A549 (cell line): Measurements from ENCODE around the gene NXPH4. TPM values are rescaled to one million over a fixed set of nuclear protein-coding genes. Genes with fewer than 3 reads are reported as not detected.

ENCODE experiments used
- ATAC-seq, 2 experiments: fragments of 200-7000 bp in 1 of 2; fragments of >200 bp in 1 of 2; cut with Nextera tagmentation in 1 of 2; cut with Tn5 transposase in 1 of 2; 3 replicates each; pipeline versions ENCODE4 v1.8.0 to v1.9.1; 2018 to 2020; ENCODE audit warnings: mild to moderate bottlenecking in 1 of 2, moderate library complexity in 1 of 2
- CTCF ChIA-PET: fragments of 300-600 bp; sonication (Branson Sonifier 250); formaldehyde crosslinking; extraction: SDS; loops from one replicate; lab custom pipeline; 2021; ENCODE audit warnings: antibody characterized with exemption, inconsistent platforms; lab: Yijun Ruan, JAX
- POLR2A ChIA-PET: fragments of 350-600 bp; formaldehyde crosslinking; extraction: SDS; loops from one replicate; lab custom pipeline; 2021; ENCODE audit warnings: antibody characterized with exemption, inconsistent platforms; lab: Yijun Ruan, JAX
- DNase-seq, 2 experiments: peaks; one replicate each; pipeline versions ENCODE4 v3.0.0 to v3.0.0-alpha.2; 2011 to 2016; ENCODE audit warnings: low read depth in 1 of 2, low spot score in 1 of 2
- FAIRE-seq: peaks from 2 replicates; lab custom pipeline; 2011; peaks lifted over from hg19 to GRCh38; lab: Jason Lieb, UNC
- H3K27ac ChIP-seq, 2 experiments: fragments of >200 bp; sonication (Bioruptor Twin); formaldehyde crosslinking; 3 replicates each; pipeline ENCODE4 v1.5.1; 2016 to 2017
- H3K4me1 ChIP-seq: fragments of >200 bp; sonication (Bioruptor Twin); formaldehyde crosslinking; 3 replicates; pipeline ENCODE4 v1.6.1; 2016
- H3K4me2 ChIP-seq: fragments of >200 bp; sonication (Bioruptor Twin); formaldehyde crosslinking; 3 replicates; pipeline ENCODE4 v1.6.1; 2016
- H3K4me3 ChIP-seq: fragments of >200 bp; sonication (Bioruptor Twin); formaldehyde crosslinking; 3 replicates; pipeline ENCODE4 v1.5.1; 2016
- H3K9me3 ChIP-seq: fragments of >200 bp; sonication (Bioruptor Twin); formaldehyde crosslinking; 3 replicates; pipeline ENCODE4 v1.6.1; 2016
- CEBPB ChIP-seq, 2 experiments: fragments of >200 bp in 1 of 2; sonication (Bioruptor Twin) in 1 of 2; formaldehyde crosslinking in 1 of 2; IDR thresholded peaks; 2 replicates each; pipeline ENCODE4 v1.6.1; 2012 to 2016
- EHMT2 ChIP-seq: fragments of 200-600 bp; sonication (generic); IDR thresholded peaks from 2 replicates; pipeline ENCODE4 v1.6.1; 2016; ENCODE audit warnings: antibody characterized with exemption, low read depth, mild to moderate bottlenecking, moderate library complexity
- FOSB ChIP-seq: fragments of 250-450 bp; sonication (Bioruptor Pico); IDR thresholded peaks from 2 replicates; pipeline ENCODE4 v1.5.0; 2020; ENCODE audit warnings: mild to moderate bottlenecking, moderate library complexity
- FOSL2 ChIP-seq, 2 experiments: fragments of 450-650 bp in 1 of 2; fragments of >200 bp in 1 of 2; sonication (Bioruptor Twin) in 1 of 2; formaldehyde crosslinking; IDR thresholded peaks; 2 replicates each; pipeline versions ENCODE4 v1.5.0 to v1.6.1; 2016 to 2020; ENCODE audit warnings: mild to moderate bottlenecking in 1 of 2, moderate library complexity in 1 of 2
- HDAC2 ChIP-seq: fragments of 200-600 bp; sonication (generic); IDR thresholded peaks from 2 replicates; pipeline ENCODE4 v1.6.1; 2016
- HEYL ChIP-seq: fragments of 250-450 bp; sonication (Bioruptor Pico); IDR thresholded peaks from 2 replicates; pipeline ENCODE4 v1.8.0; 2021; ENCODE audit warnings: mild to moderate bottlenecking, moderate library complexity
- HOXB13 ChIP-seq: fragments of 250-450 bp; sonication (Bioruptor Pico); IDR thresholded peaks from 2 replicates; pipeline ENCODE4 v1.5.0; 2020; ENCODE audit warnings: low read depth, mild to moderate bottlenecking, moderate library complexity
- JUN ChIP-seq, 2 experiments: fragments of >200 bp; sonication (Bioruptor Twin); formaldehyde crosslinking; IDR thresholded peaks; 2 replicates in 1 of 2; 3 replicates in 1 of 2; pipeline ENCODE4 v1.6.1; 2016 to 2017
- MAFK ChIP-seq: fragments of 450-650 bp; IDR thresholded peaks from 2 replicates; pipeline ENCODE4 v1.6.1; 2014; ENCODE audit not compliant: partially characterized antibody
- MAZ ChIP-seq: fragments of 150-350 bp; IDR thresholded peaks from 2 replicates; pipeline ENCODE4 v1.6.1; 2014; ENCODE audit warnings: antibody characterized with exemption, low read depth, low read length, borderline replicate concordance
- NPAS2 ChIP-seq: fragments of 250-450 bp; sonication (Bioruptor Pico); IDR thresholded peaks from 2 replicates; pipeline ENCODE4 v1.8.0; 2022; ENCODE audit warnings: mild to moderate bottlenecking, moderate library complexity, borderline replicate concordance
- RAD21 ChIP-seq, 2 experiments: fragments of >200 bp in 1 of 2; sonication (Bioruptor Twin) in 1 of 2; formaldehyde crosslinking in 1 of 2; IDR thresholded peaks in 1 of 2; conservative IDR thresholded peaks in 1 of 2; 2 replicates in 1 of 2; 3 replicates in 1 of 2; pipeline ENCODE4 v1.6.1; 2012 to 2018; ENCODE audit warnings: inconsistent platforms in 1 of 2
- RNF2 ChIP-seq: fragments of 200-600 bp; sonication (generic); IDR thresholded peaks from 2 replicates; pipeline ENCODE4 v1.6.1; 2016; ENCODE audit warnings: low read depth, mild to moderate bottlenecking, antibody characterized with exemption, moderate library complexity, borderline replicate concordance
- TP53 ChIP-seq: fragments of 250-450 bp; sonication (Bioruptor Pico); IDR thresholded peaks from 2 replicates; pipeline ENCODE4 v1.5.0; 2021; ENCODE audit warnings: mild to moderate bottlenecking, moderate library complexity
- ZFP36 ChIP-seq: fragments of 450-650 bp; IDR thresholded peaks from 2 replicates; pipeline ENCODE4 v1.6.1; 2014; ENCODE audit warnings: borderline replicate concordance; ENCODE audit not compliant: partially characterized antibody
- WGBS: methylation state at CpG from one replicate; pipeline ENCODE4 v1.1.6; 2017; ENCODE audit errors: missing lambda C conversion rate; 5-methylcytosine and 5-hydroxymethylcytosine counted together
- polyA plus RNA-seq, 4 experiments: library from polyadenylated mRNA; depleted of rRNA in 3 of 4; stranded (reverse); fragments of >200 nt; fragmentation: RNase III in 1 of 4; extraction: RNeasy Plus Mini Kit Qiagen cat#74134 plus additional on column Dnase treatment in 1 of 4; gene quantifications; 2 replicates in 3 of 4; 3 replicates in 1 of 4; pipeline ENCODE4 v1.2.3, GENCODE V29; 2011 to 2017
- TF ChIP-seq, protein P1 (sequence below): IDR thresholded peaks from 2 replicates; pipeline ENCODE4 v1.6.1; 2012
- TF ChIP-seq, protein P2 (sequence below): IDR thresholded peaks from 2 replicates; pipeline ENCODE4 v1.6.1; 2012
- TF ChIP-seq, protein P3 (sequence below): fragments of 150-350 bp; IDR thresholded peaks from 2 replicates; pipeline ENCODE4 v1.6.1; 2014; ENCODE audit warnings: low read depth, mild to moderate bottlenecking, low read length
- TF ChIP-seq, protein P4 (sequence below): fragments of 450-650 bp; IDR thresholded peaks from 2 replicates; pipeline ENCODE4 v1.6.1; 2014; ENCODE audit warnings: antibody characterized with exemption
- TF ChIP-seq, protein P5 (sequence below): fragments of >200 bp; sonication (Bioruptor Twin); formaldehyde crosslinking; IDR thresholded peaks from 3 replicates; pipeline ENCODE4 v1.6.1; 2016
- TF ChIP-seq, protein P6 (sequence below): fragments of 250-450 bp; sonication (Bioruptor Pico); IDR thresholded peaks from 2 replicates; pipeline ENCODE4 v1.5.0; 2021; ENCODE audit warnings: mild to moderate bottlenecking, moderate library complexity, borderline replicate concordance

NXPH4 gene
- polyA plus RNA-seq, 2 of the 4 experiments (the other 2 are of a cell fraction), result 0.52 to 3.5 TPM

DNA sequence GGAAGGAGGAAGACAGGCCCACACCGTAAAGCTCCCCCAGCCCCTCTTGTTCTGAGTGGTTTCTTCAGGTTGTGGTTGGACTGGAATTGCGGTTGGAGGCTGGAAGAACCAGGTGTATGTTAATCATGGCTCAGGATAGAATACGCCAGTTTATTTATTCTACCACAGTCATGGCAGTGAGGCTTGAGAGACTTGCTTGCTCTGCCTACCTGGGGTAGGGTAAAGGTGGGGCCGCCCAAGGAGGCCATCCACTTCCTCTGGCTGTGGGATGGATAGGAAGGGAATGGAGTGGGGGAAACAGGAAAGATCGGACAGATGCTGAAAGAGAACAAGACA is 21.0 kb downstream of the NXPH4 start (continued):
- TF ChIP-seq NPAS2 (CRISPR knock-in tag) (no peak), HEYL (CRISPR knock-in tag) (no peak), EHMT2 (no peak), CEBPB (IDR thresholded peaks at IDR 0.05) (no peak), FOSB (CRISPR knock-in tag) (no peak), RNF2 (no peak), ZFP36 (no peak), TP53 (CRISPR knock-in tag) (no peak), HDAC2 (no peak)
- TF ChIP-seq, protein P1, sequence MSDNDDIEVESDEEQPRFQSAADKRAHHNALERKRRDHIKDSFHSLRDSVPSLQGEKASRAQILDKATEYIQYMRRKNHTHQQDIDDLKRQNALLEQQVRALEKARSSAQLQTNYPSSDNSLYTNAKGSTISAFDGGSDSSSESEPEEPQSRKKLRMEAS, result no peak

DNA sequence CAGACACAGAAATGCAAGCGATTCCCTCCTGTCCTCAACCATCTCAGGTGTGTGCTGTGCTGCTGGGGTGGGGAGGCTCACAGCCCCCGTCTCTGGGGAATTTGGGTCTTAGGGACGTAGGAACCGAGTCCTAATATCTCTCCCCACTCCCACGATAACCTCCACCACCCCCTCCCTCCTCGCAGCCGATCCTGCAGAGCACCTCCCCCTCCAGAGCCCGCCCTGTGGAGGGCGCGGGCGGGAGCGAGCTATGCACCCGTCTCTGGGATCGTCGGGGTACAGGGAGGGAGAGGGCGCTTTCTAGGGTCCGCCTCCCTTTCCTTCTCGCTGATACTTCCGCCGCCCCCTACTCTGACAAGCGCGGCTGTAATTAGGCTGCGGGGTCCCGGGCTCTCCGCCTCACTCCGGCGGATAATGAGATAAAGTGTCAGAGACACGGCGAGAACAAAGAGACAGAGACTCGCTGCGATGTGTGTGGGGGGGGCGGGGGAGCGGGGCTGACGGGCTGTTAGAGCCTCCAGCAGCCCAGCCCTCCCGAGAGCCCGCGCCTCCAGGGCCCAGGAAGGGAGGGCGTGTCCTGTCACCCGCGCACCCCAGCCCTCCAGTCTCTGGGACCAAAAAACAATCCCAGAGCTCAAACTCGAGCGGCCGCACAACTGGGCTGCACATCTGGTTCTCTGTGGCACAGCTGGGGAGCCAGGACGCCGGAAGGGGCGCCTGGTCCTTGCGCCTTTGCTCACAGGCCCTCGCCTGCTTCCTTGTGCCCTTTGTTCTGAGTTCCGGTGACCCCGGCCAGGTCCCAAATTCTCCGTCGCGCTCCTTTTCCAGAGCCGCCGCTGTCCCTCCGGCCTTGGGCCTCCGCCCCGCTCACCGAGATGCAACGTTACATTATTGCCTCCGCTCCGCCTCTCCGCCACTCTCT is 21.6 kb downstream of the NXPH4 start:
- DNase-seq, result no peak
- TF ChIP-seq HOXB13 (CRISPR knock-in tag) (no peak), MAZ (no peak), FOSL2 (IDR thresholded peaks at IDR 0.05) (no peak), FOSL2 (CRISPR knock-in tag; IDR thresholded peaks at IDR 0.05) (no peak), EHMT2 (no peak), MAFK (no peak)
- TF ChIP-seq, protein P2, sequence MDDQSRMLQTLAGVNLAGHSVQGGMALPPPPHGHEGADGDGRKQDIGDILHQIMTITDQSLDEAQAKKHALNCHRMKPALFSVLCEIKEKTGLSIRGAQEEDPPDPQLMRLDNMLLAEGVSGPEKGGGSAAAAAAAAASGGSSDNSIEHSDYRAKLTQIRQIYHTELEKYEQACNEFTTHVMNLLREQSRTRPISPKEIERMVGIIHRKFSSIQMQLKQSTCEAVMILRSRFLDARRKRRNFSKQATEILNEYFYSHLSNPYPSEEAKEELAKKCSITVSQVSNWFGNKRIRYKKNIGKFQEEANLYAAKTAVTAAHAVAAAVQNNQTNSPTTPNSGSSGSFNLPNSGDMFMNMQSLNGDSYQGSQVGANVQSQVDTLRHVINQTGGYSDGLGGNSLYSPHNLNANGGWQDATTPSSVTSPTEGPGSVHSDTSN, result no peak
- TF ChIP-seq, protein P3, sequence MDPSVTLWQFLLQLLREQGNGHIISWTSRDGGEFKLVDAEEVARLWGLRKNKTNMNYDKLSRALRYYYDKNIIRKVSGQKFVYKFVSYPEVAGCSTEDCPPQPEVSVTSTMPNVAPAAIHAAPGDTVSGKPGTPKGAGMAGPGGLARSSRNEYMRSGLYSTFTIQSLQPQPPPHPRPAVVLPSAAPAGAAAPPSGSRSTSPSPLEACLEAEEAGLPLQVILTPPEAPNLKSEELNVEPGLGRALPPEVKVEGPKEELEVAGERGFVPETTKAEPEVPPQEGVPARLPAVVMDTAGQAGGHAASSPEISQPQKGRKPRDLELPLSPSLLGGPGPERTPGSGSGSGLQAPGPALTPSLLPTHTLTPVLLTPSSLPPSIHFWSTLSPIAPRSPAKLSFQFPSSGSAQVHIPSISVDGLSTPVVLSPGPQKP, result no peak
- no peak for FAIRE-seq
- CTCF ChIA-PET, result interaction anchor here (0.6 to 26.5 kb wide), 25 partner anchors 10 to 225 kb away, joined by 3 to 615 read pairs (median 4); partner anchors contain the start of genes INHBE, LRP1, NXPH4 and SHMT2
- Histone ChIP-seq H3K9me3 (no peaks in the 10 kb centered on the region), H3K4me2 (peak overlapping the region; percentile 83), H3K27ac (peak overlapping the region in 1 of 2 experiments; percentile 93; a peak in 3 of 6 replicates), H3K4me3 (no peak overlapping the region; the same call in 2 of the 3 replicates), H3K4me1 (peaks cover 23% of the 10 kb centered on the region; the same call in 2 of the 3 replicates)
- ATAC-seq, result no peak
- POLR2A ChIA-PET, result interaction anchor here (0.7 to 3.1 kb wide), 3 partner anchors 9 to 24 kb away, joined by 3 to 20 read pairs (median 11); partner anchors contain the start of gene SHMT2
- WGBS, result 89% methylated on average over 59 of the region's 63 CpGs

DNA sequence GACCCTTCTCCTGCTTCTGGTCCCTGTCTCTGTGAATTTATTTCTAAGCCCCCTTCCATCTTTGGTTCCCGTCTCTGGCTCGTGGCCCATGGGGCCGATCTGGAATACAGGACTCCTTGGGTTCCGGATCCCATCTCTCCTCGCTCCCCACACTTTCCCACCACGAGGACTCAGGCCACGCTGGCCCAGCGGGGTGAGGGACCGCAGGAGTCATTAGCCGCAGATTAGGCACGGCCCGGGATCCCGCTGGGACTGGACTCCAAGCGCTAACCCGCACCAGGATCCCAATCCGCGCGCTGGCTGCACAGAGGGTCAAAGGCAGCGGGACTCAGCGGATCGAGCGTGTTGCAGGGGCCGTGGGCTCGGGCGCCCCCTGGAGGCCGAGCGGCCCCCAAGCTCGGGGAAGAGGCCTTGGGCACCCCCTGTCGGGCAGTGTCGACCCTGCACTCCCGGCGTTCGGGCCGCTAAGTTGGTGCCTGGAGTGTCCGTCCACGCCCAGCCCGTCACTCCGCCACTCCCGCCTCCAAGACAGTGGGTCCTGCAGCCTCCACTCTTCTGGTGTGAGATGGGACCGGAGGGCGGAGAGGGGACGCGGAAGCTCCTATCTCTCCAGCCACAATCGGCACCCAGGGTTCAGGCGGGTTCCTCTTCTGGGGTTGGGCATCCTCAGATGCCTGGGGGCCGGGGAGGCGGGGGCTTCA is 22.4 kb downstream of the NXPH4 start:
- Histone ChIP-seq H3K4me2 (peak overlapping the region; percentile 83), H3K4me1 (peaks cover 26% of the 10 kb centered on the region; the same call in 2 of the 3 replicates), H3K4me3 (peak overlapping the region; percentile 55), H3K9me3 (no peaks in the 10 kb centered on the region), H3K27ac (peak overlapping the region; percentile 75 to 93)
- FAIRE-seq (no peak), ATAC-seq (peak; percentile 49 to 73), DNase-seq (peak; percentile 88 to 92)
- ChIA-PET CTCF (interaction anchor here (0.6 to 26.5 kb wide), 29 partner anchors 10 to 224 kb away, joined by 3 to 615 read pairs (median 4); partner anchors contain the start of genes GLI1, INHBE, LRP1 and NXPH4), POLR2A (interaction anchor here (0.7 to 3.1 kb wide), 4 partner anchors 9 to 25 kb away, joined by 3 to 20 read pairs (median 8); partner anchors contain the start of gene SHMT2)
- 17% methylated on average over 23 of the region's 47 CpGs for WGBS
- TF ChIP-seq JUN (IDR thresholded peaks at IDR 0.05) (peak in 1 of 2 experiments; percentile 29; a peak in 1 of 5 replicates), RAD21 (conservative IDR thresholded peaks at IDR 0.05 in 1 of 2, IDR thresholded peaks at IDR 0.05 in 1 of 2) (peak; percentile 79 to 88)
- TF ChIP-seq, protein P4, sequence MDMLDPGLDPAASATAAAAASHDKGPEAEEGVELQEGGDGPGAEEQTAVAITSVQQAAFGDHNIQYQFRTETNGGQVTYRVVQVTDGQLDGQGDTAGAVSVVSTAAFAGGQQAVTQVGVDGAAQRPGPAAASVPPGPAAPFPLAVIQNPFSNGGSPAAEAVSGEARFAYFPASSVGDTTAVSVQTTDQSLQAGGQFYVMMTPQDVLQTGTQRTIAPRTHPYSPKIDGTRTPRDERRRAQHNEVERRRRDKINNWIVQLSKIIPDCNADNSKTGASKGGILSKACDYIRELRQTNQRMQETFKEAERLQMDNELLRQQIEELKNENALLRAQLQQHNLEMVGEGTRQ, result no peak
- TF ChIP-seq, protein P5, sequence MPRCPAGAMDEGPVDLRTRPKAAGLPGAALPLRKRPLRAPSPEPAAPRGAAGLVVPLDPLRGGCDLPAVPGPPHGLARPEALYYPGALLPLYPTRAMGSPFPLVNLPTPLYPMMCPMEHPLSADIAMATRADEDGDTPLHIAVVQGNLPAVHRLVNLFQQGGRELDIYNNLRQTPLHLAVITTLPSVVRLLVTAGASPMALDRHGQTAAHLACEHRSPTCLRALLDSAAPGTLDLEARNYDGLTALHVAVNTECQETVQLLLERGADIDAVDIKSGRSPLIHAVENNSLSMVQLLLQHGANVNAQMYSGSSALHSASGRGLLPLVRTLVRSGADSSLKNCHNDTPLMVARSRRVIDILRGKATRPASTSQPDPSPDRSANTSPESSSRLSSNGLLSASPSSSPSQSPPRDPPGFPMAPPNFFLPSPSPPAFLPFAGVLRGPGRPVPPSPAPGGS, result 0 out of 3 replicates have a peak, but pooled peaks have one; percentile 36
- TF ChIP-seq, protein P6, sequence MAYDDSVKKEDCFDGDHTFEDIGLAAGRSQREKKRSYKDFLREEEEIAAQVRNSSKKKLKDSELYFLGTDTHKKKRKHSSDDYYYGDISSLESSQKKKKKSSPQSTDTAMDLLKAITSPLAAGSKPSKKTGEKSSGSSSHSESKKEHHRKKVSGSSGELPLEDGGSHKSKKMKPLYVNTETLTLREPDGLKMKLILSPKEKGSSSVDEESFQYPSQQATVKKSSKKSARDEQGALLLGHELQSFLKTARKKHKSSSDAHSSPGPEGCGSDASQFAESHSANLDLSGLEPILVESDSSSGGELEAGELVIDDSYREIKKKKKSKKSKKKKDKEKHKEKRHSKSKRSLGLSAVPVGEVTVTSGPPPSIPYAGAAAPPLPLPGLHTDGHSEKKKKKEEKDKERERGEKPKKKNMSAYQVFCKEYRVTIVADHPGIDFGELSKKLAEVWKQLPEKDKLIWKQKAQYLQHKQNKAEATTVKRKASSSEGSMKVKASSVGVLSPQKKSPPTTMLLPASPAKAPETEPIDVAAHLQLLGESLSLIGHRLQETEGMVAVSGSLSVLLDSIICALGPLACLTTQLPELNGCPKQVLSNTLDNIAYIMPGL (CRISPR knock-in tag), result peak; percentile 67; the same call in 1 of the 2 replicates
- TF ChIP-seq, protein P1, result peak; percentile 65; the same call in 1 of the 2 replicates
- TF ChIP-seq, protein P2, result no peak
